ENCODE measurements around the gene DUS1L.

GRCh38 chr17:82045936-82046484 lies 19.6 kb downstream of the DUS1L start:
- TF ChIP-seq CTCF (IDR thresholded peaks at IDR 0.05) = no peak
- no peak for TF ChIP-seq ZFX (IDR thresholded peaks at IDR 0.05; ENCODE audit: borderline replicate concordance)

Data from 22Rv1 (cell line).